HG02852 (cell line): Measurements from ENCODE around the gene SSH3.

Experiments
- ATAC-seq: cut with Tn5 transposase; IDR thresholded peaks from one replicate; pipeline ENCODE4 v1.9.1; 2021; ENCODE audit warnings: mild to moderate bottlenecking, moderate library complexity; ENCODE audit not compliant: unreplicated experiment

The SSH3 gene

GRCh38 chr11:67344264-67344663, 40.9 kb downstream of the SSH3 start:
- no peak for ATAC-seq

- ATAC-seq: no peak
Measured at GRCh38 chr11:67345247-67345919, 42.1 kb downstream of the SSH3 start.

GRCh38 chr11:67345920-67346819, 42.8 kb downstream of the SSH3 start:
- no peak for ATAC-seq

- ATAC-seq: no peak
Measured at GRCh38 chr11:67347964-67348749, 44.8 kb downstream of the SSH3 start.

- ATAC-seq: no peak
Measured at GRCh38 chr11:67349036-67349435, 45.7 kb downstream of the SSH3 start.

GRCh38 chr11:67349457-67349856, 46.1 kb downstream of the SSH3 start:
- no peak for ATAC-seq

GRCh38 chr11:67349928-67350465, 46.7 kb downstream of the SSH3 start:
- no peak for ATAC-seq

- no peak for ATAC-seq
Measured at GRCh38 chr11:67351275-67352005, 48.1 kb downstream of the SSH3 start.

- ATAC-seq: peak; percentile 10
Measured at GRCh38 chr11:67352546-67353316, 49.4 kb downstream of the SSH3 start.

GRCh38 chr11:67353317-67354074, 50.2 kb downstream of the SSH3 start, which contains the start of gene POLD4:
Gene POLD4, minus strand, starts transcription at chr11:67353546. Its CDS starts 147 bp downstream, at chr11:67353399.
- peak; percentile 79 for ATAC-seq

GRCh38 chr11:67354075-67355022, 51.0 kb downstream of the SSH3 start:
- ATAC-seq: no peak

- no peak for ATAC-seq
Measured at GRCh38 chr11:67355023-67355793, 51.9 kb downstream of the SSH3 start.

- ATAC-seq: no peak
Measured at GRCh38 chr11:67355794-67356386, 52.6 kb downstream of the SSH3 start.

- no peak for ATAC-seq
Measured at GRCh38 chr11:67356387-67356863, 53.1 kb downstream of the SSH3 start.

- ATAC-seq: no peak
Measured at GRCh38 chr11:67356864-67357561, 53.7 kb downstream of the SSH3 start.
